H1 (cell line): ENCODE measurements around the gene DDIAS. TPM values are rescaled to one million over a fixed set of nuclear protein-coding genes. Genes with fewer than 3 reads are reported as not detected.

Source experiments
- CHD7 ChIP-seq: fragments of 300-600 bp; sonication (generic); IDR thresholded peaks from 2 replicates; pipeline ENCODE4 v1.7.1; 2012; ENCODE audit warnings: low read length, moderate library complexity, mild to moderate bottlenecking, inconsistent platforms; ENCODE audit not compliant: insufficient replicate concordance
- E2F6 ChIP-seq: IDR thresholded peaks from 2 replicates; pipeline ENCODE4 v1.6.1; 2012; ENCODE audit warnings: inconsistent platforms
- EP300 ChIP-seq, 2 experiments: IDR thresholded peaks; 1 replicate in 1 of 2; 2 replicates in 1 of 2; pipeline ENCODE4 v1.6.1; 2011 to 2012; ENCODE audit warnings: low read depth in 2 of 2, low read length in 2 of 2, mild to moderate bottlenecking in 2 of 2, borderline replicate concordance in 1 of 2, inconsistent platforms in 1 of 2, moderate library complexity in 1 of 2
- EZH2 ChIP-seq: fragments of 200-600 bp; sonication (generic); IDR thresholded peaks from 2 replicates; pipeline ENCODE4 v1.7.1; 2012; ENCODE audit warnings: low read depth, mild to moderate bottlenecking, moderate library complexity, low read length, inconsistent platforms; ENCODE audit not compliant: severe bottlenecking
- GTF2F1 ChIP-seq: IDR thresholded peaks from 2 replicates; pipeline ENCODE4 v1.6.1; 2012; ENCODE audit warnings: low read depth, low read length, improper control_type of control experiment, borderline replicate concordance
- HDAC2 ChIP-seq, 2 experiments: fragments of 300-600 bp in 1 of 2; sonication (generic) in 1 of 2; IDR thresholded peaks; 2 replicates each; pipeline ENCODE4 v1.6.1; 2011 to 2012; ENCODE audit warnings: low read depth in 2 of 2, low read length in 2 of 2, mild to moderate bottlenecking in 2 of 2, moderate library complexity in 2 of 2, borderline replicate concordance in 1 of 2, inconsistent platforms in 1 of 2
- PHF8 ChIP-seq: fragments of 200-600 bp; sonication (generic); conservative IDR thresholded peaks from 2 replicates; pipeline ENCODE4 v1.7.1; 2012; ENCODE audit warnings: low read depth, mild to moderate bottlenecking, inconsistent platforms, low read length, moderate library complexity
- TBP ChIP-seq: IDR thresholded peaks from 2 replicates; pipeline ENCODE4 v1.6.1; 2011; ENCODE audit warnings: low read depth, low read length, improper control_type of control experiment
- USF2 ChIP-seq: IDR thresholded peaks from 2 replicates; pipeline ENCODE4 v1.6.1; 2011; ENCODE audit warnings: low read length, improper control_type of control experiment
- polyA plus RNA-seq, 7 experiments: library from polyadenylated mRNA; depleted of rRNA in 3 of 7; stranded (reverse) in 5 of 7; unstranded in 2 of 7; fragments of >200 nt in 5 of 7; fragments of 200-250 nt in 2 of 7; gene quantifications; 1 replicate in 5 of 7; 2 replicates in 1 of 7; 4 replicates in 1 of 7; pipeline versions ENCODE4 v1.2.1 to v1.2.3, GENCODE V29; 2011 to 2013; ENCODE audit warnings: missing spikeins in 2 of 7, mixed read lengths in 2 of 7
- total RNA-seq: library from RNA; stranded (reverse); fragmentation: NEBNext Ultra II Directional; extraction: Animal tissue kit (Norgen Biotek cat#: 25700); gene quantifications from 2 replicates; pipeline ENCODE4 v1.2.1, GENCODE V29; 2021

The DDIAS gene
- total and polyA plus RNA-seq, 2 of the 8 experiments (the other 6 are each of a cell fraction or from before 2014, with no cell fraction given): 11.6 to 25.7 TPM

GRCh38 chr11:82864268-82864667 lies 37.3 kb upstream of the DDIAS start (continued):
- TF ChIP-seq HDAC2 (IDR thresholded peaks at IDR 0.05; ENCODE audit: borderline replicate concordance in 1 of 2, low read depth in 2 of 2, low read length in 2 of 2): no peak
- TF ChIP-seq GTF2F1: no peak
- TF ChIP-seq E2F6: no peak
- TF ChIP-seq USF2: no peak
- no peak for TF ChIP-seq EP300 (IDR thresholded peaks at IDR 0.05; ENCODE audit: borderline replicate concordance in 1 of 2, low read depth in 2 of 2, low read length in 2 of 2)
- TF ChIP-seq TBP: no peak
- TF ChIP-seq PHF8: no peak
- TF ChIP-seq EZH2: no peak
- TF ChIP-seq CHD7: no peak
